GM12801 (cell line): ENCODE measurements around the gene PFAS.

ENCODE experiments used
- CTCF ChIP-seq: IDR thresholded peaks from one replicate; pipeline ENCODE4 v1.5.1; 2011; ENCODE audit warnings: control low read depth; ENCODE audit not compliant: insufficient read length; ENCODE audit errors: extremely low read depth

The PFAS gene

GRCh38 chr17:8267480-8268147, 18.5 kb downstream of the PFAS start:
- TF ChIP-seq CTCF = no peak

DNA sequence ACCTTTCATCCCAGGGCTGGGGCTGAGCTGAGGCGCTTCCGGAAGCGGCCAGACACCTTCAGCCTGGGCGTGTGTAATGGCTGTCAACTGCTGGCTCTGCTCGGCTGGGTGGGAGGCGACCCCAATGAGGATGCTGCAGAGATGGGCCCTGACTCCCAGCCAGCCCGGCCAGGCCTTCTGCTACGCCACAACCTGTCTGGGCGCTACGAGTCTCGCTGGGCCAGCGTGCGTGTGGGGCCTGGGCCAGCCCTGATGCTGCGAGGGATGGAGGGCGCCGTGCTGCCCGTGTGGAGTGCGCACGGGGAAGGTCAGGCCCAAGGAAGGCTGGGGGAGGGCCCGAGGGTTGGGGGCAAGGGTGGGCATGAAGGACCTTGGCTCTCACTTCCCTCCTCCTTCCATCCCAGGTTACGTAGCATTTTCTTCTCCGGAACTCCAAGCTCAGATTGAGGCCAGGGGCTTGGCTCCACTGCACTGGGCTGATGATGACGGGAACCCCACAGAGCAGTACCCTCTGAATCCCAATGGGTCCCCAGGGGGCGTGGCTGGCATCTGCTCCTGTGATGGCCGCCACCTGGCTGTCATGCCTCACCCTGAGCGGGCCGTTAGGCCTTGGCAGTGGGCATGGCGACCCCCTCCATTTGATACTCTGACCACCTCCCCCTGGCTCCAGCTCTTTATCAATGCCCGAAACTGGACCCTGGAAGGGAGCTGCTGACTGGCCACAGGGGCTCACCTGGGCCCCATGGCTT, 19.6 kb downstream of the PFAS start:
- TF ChIP-seq CTCF = no peak

- no peak for TF ChIP-seq CTCF
These were observed 23.3 kb downstream of the PFAS start for GRCh38 chr17:8272421-8272820.

- TF ChIP-seq CTCF = no peak
These were observed 24.9 kb downstream of the PFAS start for GRCh38 chr17:8273884-8274444.

DNA sequence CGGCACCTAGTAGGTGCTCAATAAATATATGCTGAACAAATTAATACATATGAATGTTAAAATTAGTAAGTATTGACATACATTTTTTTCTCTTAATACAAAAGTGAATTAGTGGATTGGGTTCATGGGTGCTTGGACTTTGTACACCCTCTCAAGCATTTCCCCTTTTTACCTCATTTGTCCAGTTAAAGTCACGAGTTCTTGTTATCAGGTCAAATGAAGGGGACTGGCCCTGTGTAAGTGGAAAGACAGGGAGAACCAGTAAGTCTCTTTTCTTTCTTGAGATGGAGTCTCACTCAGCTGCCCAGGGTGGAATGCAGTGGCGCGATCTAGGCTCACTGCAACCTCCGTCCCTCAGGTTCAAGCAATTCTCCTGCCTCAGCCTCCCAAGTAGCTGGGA, 25.7 kb downstream of the PFAS start:
- no peak for TF ChIP-seq CTCF

- TF ChIP-seq CTCF = no peak
These were observed 26.6 kb downstream of the PFAS start for GRCh38 chr17:8275421-8276290.

DNA sequence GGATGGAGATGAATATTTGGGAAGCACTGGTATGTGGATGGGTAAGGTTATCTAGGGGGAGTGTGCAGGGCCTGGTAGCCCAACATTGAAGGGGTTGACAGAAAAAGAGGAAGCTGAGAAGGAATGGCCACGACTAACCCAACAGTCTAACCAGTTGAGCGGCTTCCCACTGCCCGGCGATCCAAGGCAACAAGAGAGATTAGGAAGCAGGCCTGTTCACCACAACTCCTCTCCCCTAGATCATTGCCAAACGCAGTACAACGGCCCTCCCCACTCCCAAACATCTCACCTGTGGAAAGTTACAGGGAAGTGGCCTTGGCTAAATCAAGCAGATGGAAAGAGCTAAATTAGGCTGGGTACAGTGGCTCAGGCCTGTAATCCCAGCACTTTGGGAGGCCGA, 28.2 kb downstream of the PFAS start:
- no peak for TF ChIP-seq CTCF
